Thoracic aorta (tissue), 2 donors: ENCODE results near the gene KCNJ15. TPM values are rescaled to one million over a fixed set of nuclear protein-coding genes. Genes with fewer than 3 reads are reported as not detected.
A peak's percentile ranks its signal among the peaks of the same experiment; 100 is the strongest.
"Not testable (repeated sequence)": the region's sequence is repeated elsewhere in the genome, so short reads cannot be mapped to it uniquely, and the experiment has no call there.

Experiments used
- ATAC-seq: fragments of 150-250 bp; one replicate; pipeline ENCODE4 v1.8.0; 2017; ENCODE audit warnings: low read depth; ENCODE audit not compliant: insufficient number of reproducible peaks, low FRiP score
- DNase-seq: peaks from one replicate; pipeline ENCODE4 v3.0.0-alpha.2; 2020; ENCODE audit warnings: low spot score
- H3K27ac ChIP-seq, 2 donors: fragments of 200-600 bp; sonication (generic); 1 replicate in 1 of 2; 2 replicates in 1 of 2; pipeline ENCODE4 v1.5.1; 2016; ENCODE audit warnings: mild to moderate bottlenecking in 2 of 2, moderate library complexity in 2 of 2
- H3K27me3 ChIP-seq: fragments of 200-600 bp; sonication (generic); replicated peaks from 2 replicates; pipeline ENCODE4 v1.6.0; 2016; ENCODE audit warnings: mild to moderate bottlenecking; ENCODE audit not compliant: insufficient read depth
- H3K36me3 ChIP-seq: fragments of 200-600 bp; sonication (generic); one replicate; pipeline ENCODE4 v1.5.1; 2016
- H3K4me1 ChIP-seq, 2 donors: fragments of 200-600 bp; sonication (generic); 1 replicate in 1 of 2; 2 replicates in 1 of 2; pipeline versions ENCODE4 v1.5.1 to v1.6.0; 2016; ENCODE audit warnings: low read depth in 2 of 2, mild to moderate bottlenecking in 1 of 2; ENCODE audit not compliant: control insufficient read depth in 1 of 2
- H3K4me3 ChIP-seq: fragments of 200-600 bp; sonication (generic); 2 replicates; pipeline ENCODE4 v1.5.1; 2016; ENCODE audit warnings: mild to moderate bottlenecking
- H3K9me3 ChIP-seq: fragments of 200-600 bp; sonication (generic); 2 replicates; pipeline ENCODE4 v1.5.1; 2016
- total RNA-seq, 2 donors: library from RNA; depleted of rRNA; stranded (reverse); fragments of >200 nt; gene quantifications; one replicate each; pipeline versions ENCODE4 v1.1.0 to v1.2.3, GENCODE V29; 2016
- TF ChIP-seq, protein P1 (sequence below): fragments of 200-600 bp; sonication (generic); IDR thresholded peaks from one replicate; pipeline ENCODE4 v1.5.1; 2019; ENCODE audit warnings: antibody characterized with exemption

KCNJ15 gene
- total RNA-seq, 2 donors from 2014 or later = 0.41 to 1.8 TPM

GRCh38 chr21:38244407-38244787 lies 12.4 kb upstream of the KCNJ15 start:
- peaks cover 22 to 65% of the 10 kb centered on the region in 2 donors for H3K4me1 ChIP-seq
- no peak for DNase-seq
- H3K36me3 ChIP-seq = no peaks in the 10 kb centered on the region
- peak overlapping the region; percentile 46 to 93 for H3K27ac ChIP-seq
- no peak for ATAC-seq
- no peaks in the 10 kb centered on the region for H3K27me3 ChIP-seq
- H3K9me3 ChIP-seq = no peaks in the 10 kb centered on the region
- H3K4me3 ChIP-seq = no peak overlapping the region
- TF ChIP-seq, protein P1, sequence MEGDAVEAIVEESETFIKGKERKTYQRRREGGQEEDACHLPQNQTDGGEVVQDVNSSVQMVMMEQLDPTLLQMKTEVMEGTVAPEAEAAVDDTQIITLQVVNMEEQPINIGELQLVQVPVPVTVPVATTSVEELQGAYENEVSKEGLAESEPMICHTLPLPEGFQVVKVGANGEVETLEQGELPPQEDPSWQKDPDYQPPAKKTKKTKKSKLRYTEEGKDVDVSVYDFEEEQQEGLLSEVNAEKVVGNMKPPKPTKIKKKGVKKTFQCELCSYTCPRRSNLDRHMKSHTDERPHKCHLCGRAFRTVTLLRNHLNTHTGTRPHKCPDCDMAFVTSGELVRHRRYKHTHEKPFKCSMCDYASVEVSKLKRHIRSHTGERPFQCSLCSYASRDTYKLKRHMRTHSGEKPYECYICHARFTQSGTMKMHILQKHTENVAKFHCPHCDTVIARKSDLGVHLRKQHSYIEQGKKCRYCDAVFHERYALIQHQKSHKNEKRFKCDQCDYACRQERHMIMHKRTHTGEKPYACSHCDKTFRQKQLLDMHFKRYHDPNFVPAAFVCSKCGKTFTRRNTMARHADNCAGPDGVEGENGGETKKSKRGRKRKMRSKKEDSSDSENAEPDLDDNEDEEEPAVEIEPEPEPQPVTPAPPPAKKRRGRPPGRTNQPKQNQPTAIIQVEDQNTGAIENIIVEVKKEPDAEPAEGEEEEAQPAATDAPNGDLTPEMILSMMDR = no peak

GRCh38 chr21:38244885-38245869 lies 11.6 kb upstream of the KCNJ15 start:
- TF ChIP-seq, protein P1 = no peak
- no peaks in the 10 kb centered on the region for H3K36me3 ChIP-seq
- ATAC-seq = no peak

GRCh38 chr21:38246511-38246910 lies 10.3 kb upstream of the KCNJ15 start:
- TF ChIP-seq, protein P1 = no peak
- no peaks in the 10 kb centered on the region for H3K9me3 ChIP-seq

More at GRCh38 chr21:38244885-38245869, 11.6 kb upstream of the KCNJ15 start:
- Histone ChIP-seq H3K4me1 (peaks cover 26 to 65% of the 10 kb centered on the region in 2 donors), H3K4me3 (no peak overlapping the region), H3K9me3 (no peaks in the 10 kb centered on the region), H3K27me3 (no peaks in the 10 kb centered on the region), H3K27ac (peak overlapping the region; percentile 46 to 93)
- DNase-seq = no peak

DNA sequence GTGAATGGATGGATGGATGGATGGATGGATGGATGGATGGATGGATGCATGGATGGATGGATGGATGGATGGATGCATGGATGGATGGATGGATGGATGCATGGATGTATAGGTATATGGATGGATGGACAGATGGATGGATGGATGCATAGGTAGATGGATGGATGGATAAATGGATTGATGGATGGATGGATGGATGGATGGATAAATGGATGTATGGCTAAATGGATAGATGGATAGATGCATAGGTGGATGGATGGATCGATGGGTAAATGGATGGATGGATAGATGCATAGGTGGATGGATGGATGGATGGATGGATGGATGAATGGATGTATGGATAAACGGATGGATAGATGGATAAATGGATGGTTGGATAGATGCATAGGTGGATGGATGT lies 9.7 kb upstream of the KCNJ15 start:
- not testable (repeated sequence) for ATAC-seq, H3K4me3 ChIP-seq, H3K27ac ChIP-seq, DNase-seq, H3K27me3 ChIP-seq, H3K36me3 ChIP-seq, H3K9me3 ChIP-seq
- H3K4me1 ChIP-seq = peaks cover 17 to 60% of the 10 kb centered on the region in 2 donors

More at GRCh38 chr21:38246511-38246910, 10.3 kb upstream of the KCNJ15 start:
- H3K27ac ChIP-seq = no peak overlapping the region
- ATAC-seq (no peak), DNase-seq (no peak)
- H3K4me1 ChIP-seq = peaks cover 22 to 65% of the 10 kb centered on the region in 2 donors
- no peak overlapping the region for H3K4me3 ChIP-seq
- no peaks in the 10 kb centered on the region for H3K27me3 ChIP-seq
- H3K36me3 ChIP-seq = no peaks in the 10 kb centered on the region

DNA sequence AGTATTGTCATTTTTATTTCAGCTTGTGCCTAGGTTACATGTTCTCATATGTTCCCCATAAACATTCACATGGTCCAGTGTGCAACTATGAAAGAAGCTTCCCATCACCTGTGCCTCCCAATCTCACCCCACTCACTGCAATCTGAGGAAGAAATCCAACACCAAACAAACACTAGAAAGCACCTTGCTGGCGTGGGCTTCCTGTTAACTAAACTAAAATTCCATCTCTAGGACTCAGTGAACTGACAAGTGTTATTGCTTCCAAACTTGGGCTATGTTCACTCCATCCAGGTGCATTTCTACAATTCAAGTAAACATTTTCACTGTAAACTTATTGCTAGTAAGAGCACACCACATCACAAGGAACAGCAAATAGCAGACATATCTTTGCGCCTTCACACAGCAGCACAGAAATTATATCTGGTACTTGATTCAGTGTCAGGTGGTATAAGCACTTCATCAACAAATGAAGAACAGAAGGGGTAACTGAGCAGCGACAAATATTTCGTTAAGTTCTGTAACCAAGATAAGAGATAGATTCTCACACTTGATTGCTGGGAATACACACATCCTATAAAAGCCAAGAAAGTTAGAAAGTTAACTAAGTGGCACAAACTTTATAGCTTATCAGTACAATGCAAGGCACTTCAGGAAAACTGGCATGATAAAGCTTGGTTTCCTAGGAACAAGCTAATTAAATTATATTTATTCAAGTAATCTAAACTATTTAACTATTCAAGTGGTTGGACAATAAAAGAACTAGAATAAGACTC lies 8.9 kb upstream of the KCNJ15 start:
- H3K9me3 ChIP-seq = no peaks in the 10 kb centered on the region
- no peaks in the 10 kb centered on the region for H3K36me3 ChIP-seq
- DNase-seq = no peak
- H3K4me3 ChIP-seq = no peak overlapping the region
- H3K27me3 ChIP-seq = no peaks in the 10 kb centered on the region
- no peak for ATAC-seq
- TF ChIP-seq, protein P1 = no peak
- H3K27ac ChIP-seq = no peak overlapping the region
- peaks cover 15 to 54% of the 10 kb centered on the region in 2 donors for H3K4me1 ChIP-seq
